Type B pancreatic cell (in vitro differentiated cells): ENCODE results near the gene PROK1. TPM values are rescaled to one million over a fixed set of nuclear protein-coding genes. Genes with fewer than 3 reads are reported as not detected.

Experiments
- DNase-seq: peaks from one replicate; pipeline ENCODE4 v3.0.0; 2021; ENCODE audit warnings: mixed read lengths; ENCODE audit not compliant: unreplicated experiment; ENCODE audit errors: extremely low spot score
- H3K27ac Mint-ChIP-seq: 2 replicates; pipeline ENCODE4 v1.8.0; 2021; ENCODE audit warnings: mild to moderate bottlenecking, mixed read lengths
- H3K27me3 Mint-ChIP-seq: 2 replicates; pipeline ENCODE4 v1.8.0; 2021; ENCODE audit warnings: mixed read lengths
- H3K36me3 Mint-ChIP-seq: 2 replicates; pipeline ENCODE4 v1.8.0; 2021; ENCODE audit warnings: mixed read lengths
- H3K4me1 Mint-ChIP-seq: one replicate; pipeline ENCODE4 v1.8.0; 2021; ENCODE audit warnings: mixed read lengths; ENCODE audit not compliant: unreplicated experiment
- H3K4me3 Mint-ChIP-seq: 2 replicates; pipeline ENCODE4 v1.8.0; 2021; ENCODE audit warnings: mild to moderate bottlenecking, mixed read lengths
- H3K9me3 Mint-ChIP-seq: 2 replicates; pipeline ENCODE4 v1.8.0; 2021; ENCODE audit warnings: mixed read lengths
- total RNA-seq: library from RNA; stranded (reverse); gene quantifications from 2 replicates; pipeline ENCODE4 v1.2.1, GENCODE V29; 2021; ENCODE audit warnings: low replicate concordance
- TF ChIP-seq, protein P1 (sequence below): fragments of 200-600 bp; sonication (generic); conservative IDR thresholded peaks from 2 replicates; pipeline ENCODE4 v1.5.0; 2021; ENCODE audit warnings: antibody characterized with exemption, mild to moderate bottlenecking

PROK1 gene
- total RNA-seq, 1 donor from 2014 or later = 0.29 TPM

DNA sequence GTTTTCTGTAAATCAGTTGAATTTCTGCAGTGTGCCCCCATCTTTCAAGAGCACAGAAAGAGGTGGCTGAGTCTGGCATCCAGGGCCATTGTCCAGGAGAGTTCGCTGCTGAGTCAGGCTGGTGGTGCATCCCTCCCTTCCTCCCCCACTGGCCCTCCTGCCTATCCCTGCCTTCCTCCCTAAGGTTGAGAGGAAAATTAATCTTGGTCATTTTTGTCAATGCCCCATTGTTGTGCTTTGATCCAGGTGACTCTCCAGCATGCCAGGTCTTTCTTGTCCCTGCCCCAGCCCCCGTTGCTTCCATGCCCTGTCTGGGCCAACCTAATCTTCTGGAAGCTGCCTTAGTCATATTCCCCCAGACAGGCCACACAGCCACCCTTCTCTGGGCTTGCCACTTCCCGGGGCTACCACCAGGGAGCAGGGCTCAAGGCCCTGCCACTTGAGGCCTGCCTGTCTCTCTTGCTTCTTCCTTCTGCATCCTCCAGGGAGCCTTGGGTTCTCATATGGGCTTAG is 26.6 kb downstream of the PROK1 start:
- H3K4me3 Mint-ChIP-seq = no peak overlapping the region
- H3K4me1 Mint-ChIP-seq = no peaks in the 10 kb centered on the region
- TF ChIP-seq, protein P1, sequence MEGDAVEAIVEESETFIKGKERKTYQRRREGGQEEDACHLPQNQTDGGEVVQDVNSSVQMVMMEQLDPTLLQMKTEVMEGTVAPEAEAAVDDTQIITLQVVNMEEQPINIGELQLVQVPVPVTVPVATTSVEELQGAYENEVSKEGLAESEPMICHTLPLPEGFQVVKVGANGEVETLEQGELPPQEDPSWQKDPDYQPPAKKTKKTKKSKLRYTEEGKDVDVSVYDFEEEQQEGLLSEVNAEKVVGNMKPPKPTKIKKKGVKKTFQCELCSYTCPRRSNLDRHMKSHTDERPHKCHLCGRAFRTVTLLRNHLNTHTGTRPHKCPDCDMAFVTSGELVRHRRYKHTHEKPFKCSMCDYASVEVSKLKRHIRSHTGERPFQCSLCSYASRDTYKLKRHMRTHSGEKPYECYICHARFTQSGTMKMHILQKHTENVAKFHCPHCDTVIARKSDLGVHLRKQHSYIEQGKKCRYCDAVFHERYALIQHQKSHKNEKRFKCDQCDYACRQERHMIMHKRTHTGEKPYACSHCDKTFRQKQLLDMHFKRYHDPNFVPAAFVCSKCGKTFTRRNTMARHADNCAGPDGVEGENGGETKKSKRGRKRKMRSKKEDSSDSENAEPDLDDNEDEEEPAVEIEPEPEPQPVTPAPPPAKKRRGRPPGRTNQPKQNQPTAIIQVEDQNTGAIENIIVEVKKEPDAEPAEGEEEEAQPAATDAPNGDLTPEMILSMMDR = peak; percentile 47
- no peaks in the 10 kb centered on the region for H3K9me3 Mint-ChIP-seq
- peak overlapping the region; percentile 85 for H3K27ac Mint-ChIP-seq
- DNase-seq = no peak
- peaks cover 12% of the 10 kb centered on the region for H3K27me3 Mint-ChIP-seq
- no peaks in the 10 kb centered on the region for H3K36me3 Mint-ChIP-seq

DNA sequence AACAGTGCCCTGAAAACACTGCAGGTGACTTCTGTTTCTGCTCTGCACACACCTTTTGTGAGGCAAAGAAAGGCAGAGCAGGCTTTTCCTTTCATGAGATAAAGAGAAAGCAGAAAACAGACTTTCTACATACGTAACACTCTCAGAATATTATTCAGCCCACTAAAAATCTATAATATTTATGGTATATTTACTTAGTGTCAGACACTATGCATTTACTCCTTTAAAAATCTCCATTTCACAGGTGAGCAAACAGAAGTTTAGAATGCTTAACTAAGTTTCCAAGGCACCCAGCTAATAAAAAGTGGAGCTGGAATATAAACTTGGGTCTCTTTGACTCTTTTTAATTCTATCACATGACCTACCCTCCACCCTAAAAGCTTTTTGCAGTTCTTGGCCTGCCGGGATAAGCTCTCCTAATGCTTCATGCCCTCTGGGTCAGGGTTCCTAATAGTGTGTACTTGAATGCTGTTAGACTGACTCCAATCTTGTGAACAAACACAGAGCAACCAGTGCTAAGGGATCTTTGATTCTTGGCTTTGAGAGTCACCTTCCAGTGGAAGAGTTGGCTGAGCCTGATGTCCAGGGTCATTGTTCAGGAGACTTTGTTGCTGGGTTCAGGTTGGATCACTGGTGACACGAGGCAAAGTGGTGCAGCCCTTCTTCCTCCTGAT is 27.2 kb downstream of the PROK1 start:
- peaks cover 14% of the 10 kb centered on the region for H3K27me3 Mint-ChIP-seq
- H3K36me3 Mint-ChIP-seq = no peaks in the 10 kb centered on the region
- DNase-seq = no peak
- no peaks in the 10 kb centered on the region for H3K4me1 Mint-ChIP-seq
- no peak overlapping the region for H3K4me3 Mint-ChIP-seq
- H3K27ac Mint-ChIP-seq = peak overlapping the region; percentile 85
- no peaks in the 10 kb centered on the region for H3K9me3 Mint-ChIP-seq
- TF ChIP-seq, protein P1 = no peak

DNA sequence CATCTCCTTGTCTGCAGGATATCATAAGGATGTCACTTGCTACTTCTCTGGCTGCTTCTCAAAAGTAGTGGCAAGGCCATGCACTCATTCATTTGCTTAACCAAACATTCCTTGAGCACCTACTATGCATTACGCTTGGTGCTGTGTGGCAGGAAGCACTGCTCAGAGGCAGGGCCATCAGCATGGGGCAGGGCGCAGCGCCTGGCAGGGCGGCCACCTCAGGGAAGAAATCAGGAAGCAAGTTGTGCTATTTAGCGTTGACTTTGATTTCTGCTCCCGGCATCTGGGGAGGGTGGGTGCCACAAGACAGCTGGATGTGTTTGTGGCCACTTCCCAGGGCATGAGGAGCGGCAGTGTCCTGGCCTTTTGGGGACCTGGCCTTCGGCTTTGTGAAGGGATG is 27.9 kb downstream of the PROK1 start:
- peaks cover 18% of the 10 kb centered on the region for H3K27me3 Mint-ChIP-seq
- no peaks in the 10 kb centered on the region for H3K9me3 Mint-ChIP-seq
- H3K36me3 Mint-ChIP-seq = no peaks in the 10 kb centered on the region
- no peak for DNase-seq
- TF ChIP-seq, protein P1 = no peak
- no peak overlapping the region for H3K4me3 Mint-ChIP-seq
- no peak overlapping the region for H3K27ac Mint-ChIP-seq
- H3K4me1 Mint-ChIP-seq = no peaks in the 10 kb centered on the region

DNA sequence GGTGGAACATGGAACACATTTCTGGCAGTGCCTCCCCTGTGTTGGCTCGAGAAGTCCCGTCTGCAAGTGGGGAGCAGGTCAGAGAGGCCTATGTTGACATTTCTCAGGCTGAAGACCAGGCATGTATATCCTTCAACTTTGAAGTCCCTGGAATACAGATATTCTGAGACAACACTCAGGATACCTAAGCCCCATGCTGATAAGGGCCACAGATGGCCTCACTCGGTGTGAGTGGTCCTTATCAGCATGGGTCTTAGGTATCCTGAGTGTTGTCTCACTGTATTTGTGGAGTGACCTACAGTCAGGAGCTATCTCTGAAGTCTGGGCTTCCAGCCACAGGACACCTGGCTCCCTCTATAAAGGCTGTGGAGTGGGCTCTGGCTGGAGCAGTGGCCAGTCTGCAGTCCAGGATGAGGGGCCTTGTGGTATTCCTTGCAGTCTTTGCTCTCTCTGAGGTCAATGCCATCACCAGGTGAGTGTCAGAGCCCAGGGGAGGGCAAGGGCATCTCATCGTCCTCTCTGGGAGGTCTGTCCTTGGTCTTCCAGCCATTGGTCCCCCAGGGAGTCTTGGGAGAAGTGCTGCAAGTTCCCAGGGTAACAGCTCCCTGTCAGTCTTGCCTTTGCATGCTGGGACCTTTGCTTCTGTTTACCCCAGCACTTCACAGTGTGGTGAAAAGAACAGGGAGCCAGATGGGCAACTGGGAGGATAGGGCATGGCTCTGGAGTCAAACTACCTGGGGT is 29.6 kb downstream of the PROK1 start:
- H3K27ac Mint-ChIP-seq = no peak overlapping the region
- no peaks in the 10 kb centered on the region for H3K9me3 Mint-ChIP-seq
- DNase-seq = no peak
- no peaks in the 10 kb centered on the region for H3K4me1 Mint-ChIP-seq
- TF ChIP-seq, protein P1 = no peak
- H3K36me3 Mint-ChIP-seq = no peaks in the 10 kb centered on the region
- H3K27me3 Mint-ChIP-seq = peaks cover 30% of the 10 kb centered on the region
- H3K4me3 Mint-ChIP-seq = no peak overlapping the region

DNA sequence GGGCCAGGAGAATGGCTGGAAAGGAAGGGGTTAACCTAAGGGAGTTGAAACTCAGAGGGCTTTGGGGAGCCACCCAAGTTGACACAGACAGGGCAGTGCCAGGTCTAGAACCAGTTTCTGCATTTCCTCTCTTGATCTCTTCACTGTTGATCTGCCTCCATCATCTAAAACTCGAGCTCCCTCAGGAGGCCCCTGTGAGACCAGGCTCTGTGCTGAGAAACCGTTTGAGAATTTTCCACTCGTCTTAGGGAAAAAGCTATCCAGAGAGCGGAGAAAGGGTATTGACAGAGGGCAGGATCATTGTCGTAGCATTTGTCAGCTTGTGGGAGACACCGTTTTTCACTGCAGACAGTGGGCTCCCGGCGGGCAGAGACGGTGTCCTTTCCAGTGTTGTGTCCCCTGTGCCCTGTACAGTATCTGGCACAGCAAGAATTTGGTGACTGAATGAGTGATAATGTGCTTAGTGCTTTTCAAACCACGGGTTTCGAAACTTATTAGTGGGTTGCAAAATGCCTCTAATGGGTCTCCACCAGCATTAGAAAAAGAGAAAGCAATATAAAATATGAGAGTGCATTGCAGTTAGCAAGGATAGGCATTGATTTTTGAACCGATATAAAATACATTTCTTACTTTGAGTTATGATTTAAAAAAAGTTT is 31.1 kb downstream of the PROK1 start:
- TF ChIP-seq, protein P1 = no peak
- H3K4me3 Mint-ChIP-seq = no peak overlapping the region
- H3K4me1 Mint-ChIP-seq = no peaks in the 10 kb centered on the region
- no peaks in the 10 kb centered on the region for H3K9me3 Mint-ChIP-seq
- H3K27ac Mint-ChIP-seq = no peak overlapping the region
- no peaks in the 10 kb centered on the region for H3K36me3 Mint-ChIP-seq
- no peak for DNase-seq
- H3K27me3 Mint-ChIP-seq = peaks cover 35% of the 10 kb centered on the region
